ENCODE results near the gene CYP19A1. TPM values are rescaled to one million over a fixed set of nuclear protein-coding genes. Genes with fewer than 3 reads are reported as not detected.

Gene CYP19A1
- total RNA-seq, 1 donor = 3.1 TPM

DNA sequence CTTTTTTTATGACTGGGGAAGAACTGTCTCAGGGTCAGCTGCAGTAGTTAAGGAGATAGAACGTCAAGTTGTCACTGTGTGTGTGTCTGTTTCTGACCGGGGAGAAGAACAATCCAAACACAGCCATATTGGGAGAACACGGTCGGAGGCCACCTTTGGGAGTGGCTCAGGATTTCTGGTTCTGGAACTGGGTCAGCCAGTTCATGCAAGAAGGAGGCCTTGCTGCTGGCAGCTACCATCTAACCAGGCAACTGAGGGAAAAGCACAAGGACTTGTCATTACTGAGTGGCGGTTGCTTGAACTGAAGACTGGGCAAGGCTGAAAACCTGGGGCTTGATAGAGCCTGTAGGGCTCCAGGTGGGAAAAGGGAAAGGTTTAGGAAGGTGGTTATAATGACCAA, 27.7 kb upstream of the CYP19A1 start:
- no peak overlapping the region for H3K4me3 ChIP-seq (ENCODE audit: low read depth, low read length)
- no peak for DNase-seq (ENCODE audit: low read depth)
- TF ChIP-seq, protein P1, sequence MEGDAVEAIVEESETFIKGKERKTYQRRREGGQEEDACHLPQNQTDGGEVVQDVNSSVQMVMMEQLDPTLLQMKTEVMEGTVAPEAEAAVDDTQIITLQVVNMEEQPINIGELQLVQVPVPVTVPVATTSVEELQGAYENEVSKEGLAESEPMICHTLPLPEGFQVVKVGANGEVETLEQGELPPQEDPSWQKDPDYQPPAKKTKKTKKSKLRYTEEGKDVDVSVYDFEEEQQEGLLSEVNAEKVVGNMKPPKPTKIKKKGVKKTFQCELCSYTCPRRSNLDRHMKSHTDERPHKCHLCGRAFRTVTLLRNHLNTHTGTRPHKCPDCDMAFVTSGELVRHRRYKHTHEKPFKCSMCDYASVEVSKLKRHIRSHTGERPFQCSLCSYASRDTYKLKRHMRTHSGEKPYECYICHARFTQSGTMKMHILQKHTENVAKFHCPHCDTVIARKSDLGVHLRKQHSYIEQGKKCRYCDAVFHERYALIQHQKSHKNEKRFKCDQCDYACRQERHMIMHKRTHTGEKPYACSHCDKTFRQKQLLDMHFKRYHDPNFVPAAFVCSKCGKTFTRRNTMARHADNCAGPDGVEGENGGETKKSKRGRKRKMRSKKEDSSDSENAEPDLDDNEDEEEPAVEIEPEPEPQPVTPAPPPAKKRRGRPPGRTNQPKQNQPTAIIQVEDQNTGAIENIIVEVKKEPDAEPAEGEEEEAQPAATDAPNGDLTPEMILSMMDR (IDR thresholded peaks at IDR 0.05; ENCODE audit: insufficient read depth, low read length) = no peak

- DNase-seq (ENCODE audit: low read depth) = no peak
- H3K4me3 ChIP-seq (ENCODE audit: low read depth, low read length) = no peak overlapping the region
- TF ChIP-seq, protein P1 (IDR thresholded peaks at IDR 0.05; ENCODE audit: insufficient read depth, low read length) = no peak
Observed at GRCh38 chr15:51365417-51365816, 27.0 kb upstream of the CYP19A1 start.

DNA sequence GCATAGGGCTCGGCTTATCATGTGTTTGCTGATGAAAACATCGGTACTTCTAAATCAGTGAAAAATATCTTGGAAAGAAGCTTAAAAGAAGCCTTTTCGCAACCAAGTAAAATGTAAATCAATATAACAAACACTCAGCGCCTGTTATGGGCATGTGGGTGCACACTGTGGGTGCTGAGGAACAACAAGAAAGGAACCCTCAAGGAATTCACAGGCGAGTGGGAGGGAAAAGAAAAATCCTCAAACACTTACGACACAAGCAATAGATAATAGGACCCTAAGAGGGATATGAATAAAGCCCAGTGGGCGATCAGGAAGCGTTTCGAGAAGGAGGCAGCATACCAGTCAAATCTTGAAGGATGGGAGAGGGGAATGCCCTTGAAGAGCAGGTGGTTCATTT, 25.0 kb upstream of the CYP19A1 start:
- no peak for DNase-seq (ENCODE audit: low read depth)
- no peak overlapping the region for H3K4me3 ChIP-seq (ENCODE audit: low read depth, low read length)
- TF ChIP-seq, protein P1 (IDR thresholded peaks at IDR 0.05; ENCODE audit: insufficient read depth, low read length) = no peak

- no peak for DNase-seq (ENCODE audit: low read depth)
- no peak overlapping the region for H3K4me3 ChIP-seq (ENCODE audit: low read depth, low read length)
- TF ChIP-seq, protein P1 (IDR thresholded peaks at IDR 0.05; ENCODE audit: insufficient read depth, low read length) = no peak
Observed at GRCh38 chr15:51359981-51360380, 21.6 kb upstream of the CYP19A1 start.

DNA sequence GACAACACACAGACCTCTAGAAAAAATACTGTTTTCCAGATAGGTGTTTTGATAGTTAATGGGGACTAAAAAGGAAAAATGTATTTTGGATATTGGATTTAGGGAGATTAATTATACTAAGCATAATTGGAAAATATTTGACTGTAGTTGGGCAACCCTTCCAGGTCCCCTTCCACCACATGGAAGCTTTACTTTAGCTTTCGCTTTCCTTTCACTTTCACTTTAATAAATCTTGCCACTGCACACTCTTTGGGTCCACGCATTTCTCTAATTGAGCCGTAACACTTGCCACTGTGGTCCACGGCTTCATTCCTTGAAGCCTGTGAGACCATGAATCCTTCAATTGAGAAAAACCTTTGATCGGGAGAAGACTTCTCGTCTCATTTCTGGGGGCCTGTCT, 18.6 kb upstream of the CYP19A1 start:
- DNase-seq (ENCODE audit: low read depth) = no peak
- H3K4me3 ChIP-seq (ENCODE audit: low read depth, low read length) = no peak overlapping the region
- TF ChIP-seq, protein P1 (IDR thresholded peaks at IDR 0.05; ENCODE audit: insufficient read depth, low read length) = no peak

DNA sequence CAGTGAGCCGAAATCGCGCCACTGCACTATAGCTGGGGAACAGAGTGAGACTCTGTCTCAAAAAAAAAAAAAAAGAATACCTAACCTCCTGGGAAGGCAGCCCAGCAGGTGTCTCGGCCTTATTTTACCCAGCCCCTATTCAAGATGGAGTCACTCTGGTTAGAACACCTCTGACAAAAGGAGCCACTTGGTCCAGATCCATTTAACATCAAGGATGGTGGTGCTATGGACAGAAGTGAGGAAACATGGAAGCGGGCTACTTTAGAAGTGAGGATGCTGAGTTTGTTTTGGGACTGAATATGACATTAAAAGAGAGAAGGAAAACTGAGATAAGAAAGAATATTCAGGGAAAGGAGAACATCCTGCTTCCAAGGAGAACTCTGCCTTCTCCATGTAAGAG, 17.8 kb upstream of the CYP19A1 start:
- DNase-seq (ENCODE audit: low read depth) = no peak
- TF ChIP-seq, protein P1 (IDR thresholded peaks at IDR 0.05; ENCODE audit: insufficient read depth, low read length) = no peak
- no peak overlapping the region for H3K4me3 ChIP-seq (ENCODE audit: low read depth, low read length)

GRCh38 chr15:51355096-51355495, 16.7 kb upstream of the CYP19A1 start:
- no peak overlapping the region for H3K4me3 ChIP-seq (ENCODE audit: low read depth, low read length)
- DNase-seq (ENCODE audit: low read depth) = no peak
- TF ChIP-seq, protein P1 (IDR thresholded peaks at IDR 0.05; ENCODE audit: insufficient read depth, low read length) = no peak

All from fibroblast of the aortic adventitia (primary cell).